Osteocyte (in vitro differentiated cells): ENCODE measurements around the gene NFIA. TPM values are rescaled to one million over a fixed set of nuclear protein-coding genes. Genes with fewer than 3 reads are reported as not detected.

Source experiments
- DNase-seq: peaks from one replicate; pipeline ENCODE4 v3.0.0; 2021; ENCODE audit warnings: mixed read lengths; ENCODE audit not compliant: unreplicated experiment; ENCODE audit errors: extremely low spot score
- H3K27ac Mint-ChIP-seq: one replicate; pipeline ENCODE4 v1.8.0; 2021; ENCODE audit warnings: mild to moderate bottlenecking, mixed read lengths; ENCODE audit not compliant: unreplicated experiment
- H3K27me3 Mint-ChIP-seq: one replicate; pipeline ENCODE4 v1.8.0; 2021; ENCODE audit warnings: mixed read lengths; ENCODE audit not compliant: unreplicated experiment
- H3K36me3 Mint-ChIP-seq: one replicate; pipeline ENCODE4 v1.8.0; 2021; ENCODE audit warnings: mixed read lengths; ENCODE audit not compliant: unreplicated experiment
- H3K4me1 Mint-ChIP-seq: one replicate; pipeline ENCODE4 v1.8.0; 2021; ENCODE audit warnings: mixed read lengths; ENCODE audit not compliant: unreplicated experiment
- H3K4me3 Mint-ChIP-seq: one replicate; pipeline ENCODE4 v1.8.0; 2021; ENCODE audit warnings: mild to moderate bottlenecking, moderate library complexity, mixed read lengths; ENCODE audit not compliant: unreplicated experiment
- H3K9me3 Mint-ChIP-seq: one replicate; pipeline ENCODE4 v1.8.0; 2021; ENCODE audit warnings: mixed read lengths; ENCODE audit not compliant: unreplicated experiment
- CTCF ChIP-seq: fragments of 200-600 bp; sonication (generic); IDR thresholded peaks from 2 replicates; pipeline ENCODE4 v1.5.0; 2021; ENCODE audit warnings: antibody characterized with exemption, mild to moderate bottlenecking, moderate library complexity
- total RNA-seq: library from RNA; stranded (reverse); gene quantifications from 2 replicates; pipeline ENCODE4 v1.2.1, GENCODE V29; 2021

NFIA gene
- total RNA-seq, 1 donor from 2014 or later = 46.7 TPM

- TF ChIP-seq CTCF = no peak
- Mint-ChIP-seq H3K27ac (no peak overlapping the region), H3K9me3 (no peaks in the 10 kb centered on the region), H3K36me3 (peaks cover 18% of the 10 kb centered on the region), H3K4me3 (no peak overlapping the region), H3K4me1 (peaks cover 4% of the 10 kb centered on the region), H3K27me3 (no peaks in the 10 kb centered on the region)
- no peak for DNase-seq
Observed at GRCh38 chr1:61420243-61420642, 337.9 kb downstream of the NFIA start.

GRCh38 chr1:61420909-61421835 lies 338.8 kb downstream of the NFIA start:
- H3K4me3 Mint-ChIP-seq = no peak overlapping the region
- H3K27me3 Mint-ChIP-seq = no peaks in the 10 kb centered on the region
- no peaks in the 10 kb centered on the region for H3K9me3 Mint-ChIP-seq
- no peak for DNase-seq
- H3K36me3 Mint-ChIP-seq = peaks cover 21% of the 10 kb centered on the region
- H3K4me1 Mint-ChIP-seq = no peaks in the 10 kb centered on the region
- TF ChIP-seq CTCF = no peak
- no peak overlapping the region for H3K27ac Mint-ChIP-seq

GRCh38 chr1:61423643-61424042 lies 341.3 kb downstream of the NFIA start:
- TF ChIP-seq CTCF = no peak
- DNase-seq = no peak
- no peak overlapping the region for H3K4me3 Mint-ChIP-seq
- H3K27ac Mint-ChIP-seq = no peak overlapping the region
- H3K36me3 Mint-ChIP-seq = peaks cover 23% of the 10 kb centered on the region
- no peaks in the 10 kb centered on the region for H3K27me3 Mint-ChIP-seq
- H3K4me1 Mint-ChIP-seq = no peaks in the 10 kb centered on the region
- H3K9me3 Mint-ChIP-seq = no peaks in the 10 kb centered on the region

GRCh38 chr1:61424382-61424781 lies 342.0 kb downstream of the NFIA start:
- no peak for TF ChIP-seq CTCF
- no peak for DNase-seq
- no peaks in the 10 kb centered on the region for H3K4me1 Mint-ChIP-seq
- H3K9me3 Mint-ChIP-seq = no peaks in the 10 kb centered on the region
- H3K4me3 Mint-ChIP-seq = no peak overlapping the region
- H3K27ac Mint-ChIP-seq = no peak overlapping the region
- H3K27me3 Mint-ChIP-seq = no peaks in the 10 kb centered on the region
- peaks cover 23% of the 10 kb centered on the region for H3K36me3 Mint-ChIP-seq

- H3K36me3 Mint-ChIP-seq = peaks cover 19% of the 10 kb centered on the region
- H3K4me1 Mint-ChIP-seq = no peaks in the 10 kb centered on the region
- H3K9me3 Mint-ChIP-seq = no peaks in the 10 kb centered on the region
- H3K27me3 Mint-ChIP-seq = no peaks in the 10 kb centered on the region
- TF ChIP-seq CTCF = no peak
- no peak for DNase-seq
- H3K27ac Mint-ChIP-seq = no peak overlapping the region
- H3K4me3 Mint-ChIP-seq = no peak overlapping the region
Observed at GRCh38 chr1:61425040-61425439, 342.7 kb downstream of the NFIA start.
